ENCODE data around the gene UCHL3.

Gene UCHL3

GRCh38 chr13:75620020-75620419, 70.4 kb downstream of the UCHL3 start:
- in situ Hi-C loops (cut with MboI; ENCODE audit: low sequenced_read_pairs), result no loop called here

- in situ Hi-C loops (cut with MboI; ENCODE audit: low sequenced_read_pairs), result no loop called here
Observed at GRCh38 chr13:75621147-75621546, 71.6 kb downstream of the UCHL3 start.

- in situ Hi-C loops (cut with MboI; ENCODE audit: low sequenced_read_pairs), result no loop called here
Observed at GRCh38 chr13:75628801-75629200, 79.2 kb downstream of the UCHL3 start.

- in situ Hi-C loops (cut with MboI; ENCODE audit: low sequenced_read_pairs), result no loop called here
Observed at GRCh38 chr13:75633285-75633684, 83.7 kb downstream of the UCHL3 start.

GRCh38 chr13:75635101-75635827, 85.7 kb downstream of the UCHL3 start:
- in situ Hi-C loops (cut with MboI; ENCODE audit: low sequenced_read_pairs), result no loop called here

GRCh38 chr13:75635828-75636435, 86.3 kb downstream of the UCHL3 start, which contains the start of gene LMO7:
TSS of gene LMO7 (plus strand) at chr13:75636330. CDS start at chr13:75636658, 328 bp downstream.
- in situ Hi-C loops (cut with MboI; ENCODE audit: low sequenced_read_pairs), result no loop called here

- in situ Hi-C loops (cut with MboI; ENCODE audit: low sequenced_read_pairs), result no loop called here
Observed at GRCh38 chr13:75636436-75637180, 87.0 kb downstream of the UCHL3 start.

- in situ Hi-C loops (cut with MboI; ENCODE audit: low sequenced_read_pairs), result no loop called here
Observed at GRCh38 chr13:75637181-75637750, 87.7 kb downstream of the UCHL3 start.

GRCh38 chr13:75639454-75639853, 89.9 kb downstream of the UCHL3 start:
- in situ Hi-C loops (cut with MboI; ENCODE audit: low sequenced_read_pairs), result no loop called here

GRCh38 chr13:75641026-75641425, 91.4 kb downstream of the UCHL3 start:
- in situ Hi-C loops (cut with MboI; ENCODE audit: low sequenced_read_pairs), result no loop called here

GRCh38 chr13:75643182-75643581, 93.6 kb downstream of the UCHL3 start:
- in situ Hi-C loops (cut with MboI; ENCODE audit: low sequenced_read_pairs), result no loop called here

GRCh38 chr13:75643693-75644092, 94.1 kb downstream of the UCHL3 start:
- in situ Hi-C loops (cut with MboI; ENCODE audit: low sequenced_read_pairs), result no loop called here

GRCh38 chr13:75645141-75645540, 95.5 kb downstream of the UCHL3 start:
- in situ Hi-C loops (cut with MboI; ENCODE audit: low sequenced_read_pairs), result no loop called here

- in situ Hi-C loops (cut with MboI; ENCODE audit: low sequenced_read_pairs), result no loop called here
Observed at GRCh38 chr13:75647126-75647784, 97.7 kb downstream of the UCHL3 start.

- in situ Hi-C loops (cut with MboI; ENCODE audit: low sequenced_read_pairs), result no loop called here
Observed at GRCh38 chr13:75648446-75648845, 98.9 kb downstream of the UCHL3 start.

- in situ Hi-C loops (cut with MboI; ENCODE audit: low sequenced_read_pairs), result no loop called here
Observed at GRCh38 chr13:75651013-75651412, 101.4 kb downstream of the UCHL3 start.

GRCh38 chr13:75652726-75653125, 103.1 kb downstream of the UCHL3 start:
- in situ Hi-C loops (cut with MboI; ENCODE audit: low sequenced_read_pairs), result no loop called here

Measured in HL-60/S4 (cell line).